ENCODE data around the gene OR52D1. TPM values are rescaled to one million over a fixed set of nuclear protein-coding genes. Genes with fewer than 3 reads are reported as not detected.
A peak's percentile ranks its signal among the peaks of the same experiment; 100 is the strongest.

The OR52D1 gene
- total and polyA plus RNA-seq, 2 of the 4 experiments (the other 2 are of a cell fraction) = not detected

- no peaks in the 10 kb centered on the region for H3K79me1 ChIP-seq (ENCODE audit: low read depth in 1 of 2, low read length in 2 of 2)
- DNase-seq = no peak
- TF ChIP-seq CTCF (conservative IDR thresholded peaks at IDR 0.05; ENCODE audit: low read depth, low read length) = no peak
- no peak for TF ChIP-seq POLR2A (IDR thresholded peaks at IDR 0.05; ENCODE audit: low read depth, low read length)
- 0 out of 2 replicates have a peak, but pooled peaks have one; percentile 21 for TF ChIP-seq CEBPB (IDR thresholded peaks at IDR 0.05; ENCODE audit: low read depth, low read length)
- no peak overlapping the region for H3K14ac ChIP-seq (replicated peaks; ENCODE audit: low read depth, low read length)
- H2BK20ac ChIP-seq (ENCODE audit: low read depth, low read length) = no peak overlapping the region
- no peak overlapping the region for H3K18ac ChIP-seq (ENCODE audit: low read depth, low read length)
- no CpG with 5 or more reads among the region's 1 CpG for WGBS, 2 experiments (ENCODE audit: extremely low coverage in 2 of 2, insufficient read length in 1 of 2)
- no peak overlapping the region for H2BK5ac ChIP-seq (ENCODE audit: low read depth, low read length, poor library complexity, severe bottlenecking)
- no peak overlapping the region for H3K4me3 ChIP-seq (ENCODE audit: insufficient read depth, low read depth, low read length)
- no peak overlapping the region for H3K56ac ChIP-seq (ENCODE audit: extremely low read depth, insufficient read depth, low read length)
- in situ Hi-C loops (cut with MboI; ENCODE audit: low sequenced_read_pairs) (no loop called here), dilution Hi-C loops (cut with HindIII; ENCODE audit: low sequenced_read_pairs, unreplicated experiment) (no loop called here), intact Hi-C loops (cut with micrococcal nuclease) (no loop called here)
- H3K4me1 ChIP-seq (ENCODE audit: control insufficient read depth, insufficient read depth, low read length) = no peaks in the 10 kb centered on the region
- H3K27ac ChIP-seq (ENCODE audit: insufficient read depth, low read length) = no peak overlapping the region
- no peaks in the 10 kb centered on the region for H4K20me1 ChIP-seq (ENCODE audit: insufficient read depth, low read length)
- H3K9ac ChIP-seq (ENCODE audit: low read depth, low read length) = no peak overlapping the region
- ChIA-PET CTCF (no interaction called here), POLR2A (ENCODE audit: unreplicated experiment) (no interaction called here)
- H2AFZ ChIP-seq (replicated peaks; ENCODE audit: low read length, poor library complexity) = no peak overlapping the region
- ATAC-seq (ENCODE audit: low read depth) = no peak
- no peak overlapping the region for H4K8ac ChIP-seq (ENCODE audit: low read depth in 2 of 2, low read length in 2 of 2)
- no peak overlapping the region for H3K4ac ChIP-seq (ENCODE audit: low read depth, low read length)
- H3K9me3 ChIP-seq (ENCODE audit: control insufficient read depth, insufficient read depth, low read length) = no peaks in the 10 kb centered on the region
- no peak overlapping the region for H4K5ac ChIP-seq (ENCODE audit: low read depth, low read length)
- H3K27me3 ChIP-seq (ENCODE audit: control insufficient read depth, insufficient read depth, low read length) = no peaks in the 10 kb centered on the region; the same call in 1 of the 2 replicates
- no TSS peak for BruUV-seq (replicated peaks)
- H2AK9ac ChIP-seq (replicated peaks; ENCODE audit: low read depth, low read length, poor library complexity) = no peak overlapping the region
- H2AK5ac ChIP-seq (ENCODE audit: low read depth, low read length) = no peak overlapping the region
- no peaks in the 10 kb centered on the region for H3K9me1 ChIP-seq (ENCODE audit: insufficient read depth, low read length)
- no peak overlapping the region for H3K4me2 ChIP-seq (ENCODE audit: low read depth, low read length)
- no peaks in the 10 kb centered on the region for H3K36me3 ChIP-seq (ENCODE audit: control insufficient read depth, insufficient read depth, low read length)
- H2BK120ac ChIP-seq (ENCODE audit: low read depth, low read length) = no peak overlapping the region
- no peak overlapping the region for H4K91ac ChIP-seq (ENCODE audit: insufficient read depth, low read depth, low read length)
- H3K23ac ChIP-seq (ENCODE audit: low read depth, low read length) = no peak overlapping the region
- H2BK15ac ChIP-seq (ENCODE audit: low read depth, low read length) = no peak overlapping the region
Measured at GRCh38 chr11:5534046-5534445, 45.6 kb downstream of the OR52D1 start.

All from IMR-90 (cell line).